Inflammatory macrophage treated with lipopolysaccharide for 1 hour (primary cell): ENCODE measurements around the gene STX5.
"Not testable (repeated sequence)": the region's sequence is repeated elsewhere in the genome, so short reads cannot be mapped to it uniquely, and the experiment has no call there.

ENCODE experiments used
- DNase-seq, 2 donors: peaks; one replicate each; pipeline ENCODE4 v3.0.0-alpha.2; 2020 to 2022

The STX5 gene

DNA sequence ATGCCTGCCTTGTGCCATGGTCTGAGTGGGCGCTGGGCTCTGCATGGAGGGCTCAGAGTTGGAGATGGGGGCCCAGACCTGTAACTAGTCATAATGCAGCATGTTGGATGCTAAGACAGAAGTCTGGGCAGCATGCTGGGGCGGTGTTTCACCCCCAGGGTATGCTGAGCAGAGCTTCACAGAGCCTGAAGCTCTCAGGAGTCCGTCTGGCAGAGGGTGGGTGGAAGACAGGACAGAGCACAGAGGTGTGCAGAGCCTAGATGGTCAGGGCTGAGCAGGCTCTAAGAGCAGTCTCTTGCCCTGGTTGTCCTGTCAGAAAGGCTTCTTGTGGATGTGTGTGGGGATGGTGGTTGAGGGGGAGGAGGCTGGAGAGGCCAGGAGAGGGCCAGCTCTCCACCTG, 53.4 kb downstream of the STX5 start:
- no peak for DNase-seq

DNA sequence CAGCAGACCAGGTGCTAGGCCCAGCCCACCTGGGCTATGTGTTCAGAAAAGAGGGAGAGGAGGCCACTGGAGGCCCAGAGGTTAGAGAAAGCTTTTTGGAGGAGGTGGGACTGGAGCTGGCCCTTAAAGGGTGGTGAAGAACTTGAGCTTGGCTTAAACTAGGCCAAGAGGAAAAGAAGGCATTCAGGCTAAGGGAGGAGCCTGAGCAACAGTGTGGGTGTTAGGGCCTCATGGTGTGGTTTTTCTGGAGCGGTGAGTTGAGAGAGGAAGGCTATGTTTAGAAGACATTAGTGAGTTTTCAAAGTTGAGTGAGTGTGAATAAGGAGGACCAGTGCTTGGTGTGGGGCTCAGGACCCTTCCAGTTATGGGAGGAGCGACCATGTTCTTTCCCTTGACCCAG, 54.5 kb downstream of the STX5 start:
- peak; percentile 29 to 44 for DNase-seq

DNA sequence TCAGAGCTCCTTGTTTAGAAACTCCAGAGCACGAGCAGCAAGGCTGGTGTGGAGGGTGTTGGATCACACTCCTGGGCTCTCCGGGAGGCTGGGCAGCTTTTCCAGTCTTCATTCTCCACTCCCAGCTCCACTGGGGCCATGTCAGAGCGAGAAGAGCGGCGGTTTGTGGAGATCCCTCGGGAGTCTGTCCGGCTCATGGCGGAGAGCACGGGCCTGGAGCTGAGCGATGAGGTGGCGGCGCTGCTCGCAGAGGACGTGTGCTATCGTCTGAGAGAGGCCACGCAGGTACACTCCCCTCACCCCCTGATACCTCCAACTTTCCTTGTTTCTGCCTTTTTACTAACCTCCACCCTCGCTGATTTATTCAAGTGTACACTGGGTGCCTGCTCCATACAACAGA, 56.2 kb downstream of the STX5 start:
- no peak for DNase-seq

DNA sequence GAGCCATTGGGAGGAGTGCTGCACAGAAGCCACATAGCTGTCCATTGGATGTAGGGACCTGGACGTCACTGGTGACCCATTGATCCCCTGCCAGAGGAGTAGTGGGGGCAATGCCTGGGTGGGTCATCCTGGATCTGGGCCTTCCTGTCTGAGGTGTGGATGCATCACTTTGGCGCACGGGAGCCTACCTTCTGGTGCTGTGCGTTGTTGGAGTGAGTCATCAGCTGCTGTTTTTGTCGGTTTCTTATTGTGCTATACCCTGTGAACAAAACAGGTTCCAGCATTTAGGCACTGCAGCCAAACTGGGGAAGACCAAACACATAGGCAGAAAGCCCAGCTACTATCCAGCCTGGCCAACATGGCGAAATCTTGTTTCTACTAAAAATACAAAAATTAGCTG, 57.4 kb downstream of the STX5 start:
- no peak for DNase-seq

DNA sequence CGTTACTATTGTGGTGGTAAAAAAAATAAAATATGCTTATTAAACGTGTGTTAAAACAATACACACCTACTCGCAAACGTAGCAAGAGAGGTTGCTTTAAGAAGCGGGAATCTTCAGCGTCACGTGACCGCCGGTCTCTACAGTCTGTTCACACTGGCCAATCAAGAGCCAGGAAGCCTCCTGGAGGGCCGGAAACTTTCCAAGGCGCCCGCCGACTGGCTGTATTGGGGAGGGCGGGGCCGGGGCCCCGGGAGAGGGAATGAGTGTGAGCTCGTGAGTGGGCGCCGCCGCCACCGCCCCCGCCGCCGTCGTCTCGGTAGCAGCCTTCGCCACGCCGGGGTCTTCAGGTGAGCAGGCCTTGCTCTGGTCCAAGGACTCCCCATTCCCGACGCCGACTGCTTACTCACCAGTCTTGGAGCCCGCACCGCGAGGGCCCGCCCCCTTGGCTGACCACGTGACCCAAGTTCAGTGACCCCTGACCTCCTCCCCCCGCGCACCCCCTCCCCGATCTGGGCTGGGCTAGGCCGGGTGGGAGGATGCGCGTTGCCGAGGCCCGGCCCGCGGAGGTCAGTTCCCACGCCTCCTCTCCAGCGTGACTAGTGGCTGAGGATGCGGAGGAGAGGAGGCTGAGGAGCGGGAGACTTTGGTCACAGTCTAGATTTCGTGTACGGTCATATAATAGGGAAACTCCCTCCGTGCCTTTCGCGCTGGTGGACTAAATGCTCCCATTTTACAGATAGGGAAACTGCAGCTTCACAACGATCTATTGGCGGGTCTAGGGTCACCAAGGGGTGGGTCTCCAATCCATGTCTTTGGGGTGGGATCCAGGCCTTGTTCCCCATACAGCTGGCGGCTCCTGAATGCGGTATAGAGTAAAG, 60.5 kb downstream of the STX5 start, which contains the start of gene TAF6L:
TSS of gene TAF6L (plus strand) at position 253 of the 878 bp plus-strand sequence. CDS start 4,388 bp downstream, outside the sequence.
- peak; percentile 95 to 98 for DNase-seq

DNA sequence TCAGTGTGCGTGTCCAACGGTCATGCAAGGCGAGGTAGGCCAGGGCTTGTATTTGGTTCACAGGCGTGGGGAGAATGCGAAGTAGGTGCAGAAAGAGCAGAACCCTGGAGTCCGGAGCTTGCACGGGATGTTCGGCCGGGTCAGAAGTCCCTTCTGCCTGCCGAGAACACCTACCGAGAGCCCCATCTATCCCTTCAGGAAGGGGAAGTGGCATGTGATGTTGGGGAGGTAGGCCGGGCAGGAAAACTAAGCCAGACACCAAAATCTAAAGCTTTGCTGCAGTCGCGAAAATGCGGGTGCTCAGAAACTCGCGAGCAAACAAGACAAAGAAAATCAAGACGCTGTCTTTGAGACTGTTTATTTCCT, 61.1 kb downstream of the STX5 start:
- no peak for DNase-seq

DNA sequence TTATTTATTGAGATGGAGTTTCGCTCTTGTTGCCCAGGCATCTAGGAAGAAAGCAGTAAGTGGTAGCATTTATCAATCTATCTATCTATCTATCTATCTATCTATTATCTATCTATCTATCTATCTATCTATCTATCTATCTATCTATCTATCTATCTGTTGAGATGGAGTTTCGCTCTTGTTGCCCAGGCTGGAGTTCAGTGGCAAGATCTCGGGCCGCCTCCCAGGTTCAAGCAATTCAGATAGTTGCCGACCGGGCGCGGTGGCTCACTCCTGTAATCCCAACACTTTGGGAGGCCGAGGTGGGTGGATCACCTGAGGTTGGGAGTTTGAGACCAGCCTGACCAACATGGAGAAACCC, 71.0 kb downstream of the STX5 start:
- DNase-seq = not testable (repeated sequence)

DNA sequence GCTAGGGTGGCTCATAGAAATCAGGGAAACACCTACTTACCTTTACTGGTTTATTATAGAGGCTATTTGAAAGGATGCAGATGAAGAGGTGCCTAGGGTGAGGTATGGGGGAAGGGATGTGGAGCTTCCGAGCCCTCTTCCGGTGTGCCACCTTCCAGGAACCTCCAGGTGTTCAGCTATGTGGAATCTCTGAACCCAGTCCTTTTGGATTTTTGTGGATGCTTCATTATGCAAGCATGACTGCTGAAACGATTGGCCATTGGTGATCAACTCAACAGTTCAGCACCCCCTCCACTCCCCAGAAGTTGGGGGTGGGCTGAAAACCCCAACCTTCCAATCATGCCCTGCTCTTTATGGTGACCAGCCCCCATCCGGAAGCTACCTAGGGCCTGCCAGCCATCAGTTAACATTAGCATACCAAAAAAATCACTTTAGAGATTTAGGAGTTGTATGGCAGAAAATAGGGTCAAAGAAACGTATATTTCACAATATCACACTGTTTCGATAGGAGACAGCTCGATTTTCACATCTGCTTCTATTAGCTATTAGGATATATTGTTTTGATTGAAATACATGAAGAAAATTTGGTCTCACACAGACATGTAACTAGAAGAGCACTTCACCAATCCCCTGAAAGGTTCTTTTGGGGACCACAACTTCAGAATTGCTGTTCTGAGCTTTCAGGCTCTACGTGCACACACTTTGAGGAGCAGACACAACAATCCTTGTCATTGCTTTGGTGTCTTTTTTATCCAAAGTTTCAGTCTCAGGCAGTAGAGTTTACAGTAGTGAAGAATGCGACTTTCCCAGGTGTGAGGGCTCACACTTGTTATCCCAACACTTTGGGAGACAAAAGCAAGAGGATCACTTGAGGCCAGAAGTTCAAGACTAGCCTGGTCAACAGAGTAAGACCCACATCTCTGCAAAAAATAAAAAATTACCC, 73.7 kb downstream of the STX5 start:
- no peak for DNase-seq
